GM21390 (cell line): ENCODE data around the gene KLHL8.
"Not testable (repeated sequence)": the region's sequence is repeated elsewhere in the genome, so short reads cannot be mapped to it uniquely, and the experiment has no call there.

ENCODE experiments used
- ATAC-seq: cut with Tn5 transposase; IDR thresholded peaks from one replicate; pipeline ENCODE4 v1.9.1; 2021; ENCODE audit not compliant: unreplicated experiment

The KLHL8 gene

GRCh38 chr4:87180767-87181166 is 39.7 kb downstream of the KLHL8 start:
- no peak for ATAC-seq

GRCh38 chr4:87179751-87180150 is 40.7 kb downstream of the KLHL8 start:
- no peak for ATAC-seq

- no peak for ATAC-seq
These were observed 45.7 kb downstream of the KLHL8 start for GRCh38 chr4:87174672-87175071.

GRCh38 chr4:87171944-87172343 is 48.5 kb downstream of the KLHL8 start:
- no peak for ATAC-seq

- ATAC-seq, result no peak
These were observed 54.0 kb downstream of the KLHL8 start for GRCh38 chr4:87166296-87166854.

GRCh38 chr4:87165892-87166291 is 54.5 kb downstream of the KLHL8 start:
- no peak for ATAC-seq

GRCh38 chr4:87153078-87153870 is 67.1 kb downstream of the KLHL8 start:
- ATAC-seq, result no peak

- ATAC-seq, result no peak
These were observed 67.9 kb downstream of the KLHL8 start for GRCh38 chr4:87152310-87153041.

- ATAC-seq, result no peak
These were observed 68.7 kb downstream of the KLHL8 start for GRCh38 chr4:87151730-87152129.

GRCh38 chr4:87150498-87151261 is 69.7 kb downstream of the KLHL8 start:
- peak; percentile 60 for ATAC-seq

GRCh38 chr4:87147116-87147515 is 73.3 kb downstream of the KLHL8 start:
- ATAC-seq, result no peak

GRCh38 chr4:87145934-87146333 is 74.5 kb downstream of the KLHL8 start:
- ATAC-seq, result not testable (repeated sequence)

- ATAC-seq, result no peak
These were observed 76.1 kb downstream of the KLHL8 start for GRCh38 chr4:87144356-87144755.

- ATAC-seq, result no peak
These were observed 79.0 kb downstream of the KLHL8 start for GRCh38 chr4:87141428-87141827.

GRCh38 chr4:87134122-87134521 is 86.3 kb downstream of the KLHL8 start:
- no peak for ATAC-seq

- no peak for ATAC-seq
These were observed 87.2 kb downstream of the KLHL8 start for GRCh38 chr4:87133183-87133582.

GRCh38 chr4:87132035-87132434 is 88.4 kb downstream of the KLHL8 start:
- no peak for ATAC-seq

GRCh38 chr4:87130985-87131703 is 89.3 kb downstream of the KLHL8 start:
- ATAC-seq, result no peak

GRCh38 chr4:87129681-87130080 is 90.7 kb downstream of the KLHL8 start:
- no peak for ATAC-seq

GRCh38 chr4:87128006-87128705 is 92.3 kb downstream of the KLHL8 start:
- ATAC-seq, result no peak
